GM23338 (cell line): ENCODE results near the gene MPIG6B. TPM values are rescaled to one million over a fixed set of nuclear protein-coding genes. Genes with fewer than 3 reads are reported as not detected.

Source experiments
- ATAC-seq: fragments of 200-7000 bp; cut with Tn5 transposase; 3 replicates; pipeline ENCODE4 v1.9.1; 2020
- DNase-seq: peaks from one replicate; pipeline ENCODE4 v3.0.0-alpha.2; 2015; ENCODE audit warnings: low spot score
- H2AFZ ChIP-seq: fragments of 200-600 bp; sonication (generic); 2 replicates; pipeline ENCODE4 v1.8.0; 2016; ENCODE audit warnings: antibody characterized with exemption, mild to moderate bottlenecking, moderate library complexity
- H3F3A ChIP-seq: fragments of 200-600 bp; sonication (generic); replicated peaks from 2 replicates; pipeline ENCODE4 v1.8.0; 2017; ENCODE audit warnings: antibody characterized with exemption, mixed run types, low read depth
- H3K27ac ChIP-seq: fragments of 200-600 bp; sonication (generic); 2 replicates; pipeline ENCODE4 v1.6.1; 2016; ENCODE audit warnings: low read depth
- H3K27me3 ChIP-seq: fragments of 200-600 bp; sonication (generic); 2 replicates; pipeline ENCODE4 v1.8.0; 2016; ENCODE audit warnings: mild to moderate bottlenecking, mixed run types, moderate library complexity; ENCODE audit not compliant: insufficient read depth
- H3K36me3 ChIP-seq: fragments of 200-600 bp; sonication (generic); 2 replicates; pipeline ENCODE4 v1.8.0; 2016; ENCODE audit warnings: mild to moderate bottlenecking; ENCODE audit not compliant: insufficient read depth
- H3K4me1 ChIP-seq: fragments of 200-600 bp; sonication (generic); 2 replicates; pipeline ENCODE4 v1.8.0; 2016; ENCODE audit warnings: mild to moderate bottlenecking, moderate library complexity; ENCODE audit not compliant: insufficient read depth
- H3K4me2 ChIP-seq: fragments of 200-600 bp; sonication (generic); 2 replicates; pipeline ENCODE4 v1.7.1; 2017; ENCODE audit warnings: mixed run types
- H3K4me3 ChIP-seq: fragments of 200-600 bp; sonication (generic); 2 replicates; pipeline ENCODE4 v1.6.1; 2016; ENCODE audit warnings: mixed run types
- H3K79me2 ChIP-seq: fragments of 200-600 bp; sonication (generic); replicated peaks from 2 replicates; pipeline ENCODE4 v1.8.0; 2017; ENCODE audit warnings: mild to moderate bottlenecking; ENCODE audit not compliant: insufficient read depth
- H3K9me2 ChIP-seq: fragments of 200-600 bp; sonication (generic); 2 replicates; pipeline ENCODE4 v1.8.0; 2017; ENCODE audit not compliant: insufficient read depth
- H4K20me1 ChIP-seq: fragments of 200-600 bp; sonication (generic); replicated peaks from 2 replicates; pipeline ENCODE4 v1.8.0; 2017; ENCODE audit warnings: mild to moderate bottlenecking; ENCODE audit not compliant: insufficient read depth
- H3K27ac Mint-ChIP-seq: 2 replicates; pipeline ENCODE4 v1.8.0; 2020; ENCODE audit warnings: inconsistent platforms, mild to moderate bottlenecking, moderate library complexity, mixed read lengths
- H3K27me3 Mint-ChIP-seq: 3 replicates; pipeline ENCODE4 v1.8.0; 2022; ENCODE audit warnings: low read depth, mild to moderate bottlenecking, moderate library complexity, mixed read lengths, inconsistent platforms; ENCODE audit not compliant: insufficient read depth, poor library complexity
- H3K36me3 Mint-ChIP-seq: 3 replicates; pipeline ENCODE4 v1.8.0; 2021; ENCODE audit warnings: low read depth, mild to moderate bottlenecking, inconsistent platforms, moderate library complexity, mixed read lengths
- H3K4me1 Mint-ChIP-seq: 3 replicates; pipeline ENCODE4 v1.8.0; 2020; ENCODE audit warnings: mild to moderate bottlenecking, inconsistent platforms, mixed read lengths
- H3K4me3 Mint-ChIP-seq: 3 replicates; pipeline ENCODE4 v1.8.0; 2021; ENCODE audit warnings: moderate library complexity, mild to moderate bottlenecking, inconsistent platforms, mixed read lengths
- H3K9me3 Mint-ChIP-seq: 3 replicates; pipeline ENCODE4 v1.8.0; 2020; ENCODE audit warnings: moderate library complexity, mild to moderate bottlenecking, inconsistent platforms, mixed read lengths
- CREB1 ChIP-seq: fragments of 250-450 bp; sonication (Bioruptor Pico); IDR thresholded peaks from 2 replicates; pipeline ENCODE4 v1.5.0; 2020; ENCODE audit warnings: low read depth, mild to moderate bottlenecking, moderate library complexity
- EZH2phosphoT487 ChIP-seq: fragments of 200-600 bp; sonication (generic); IDR thresholded peaks from one replicate; pipeline ENCODE4 v1.8.1; 2018; ENCODE audit warnings: antibody characterized with exemption; ENCODE audit not compliant: unreplicated experiment
- POLR2AphosphoS5 ChIP-seq: IDR thresholded peaks from 2 replicates; pipeline ENCODE4 v1.6.1; 2016; ENCODE audit warnings: antibody characterized with exemption, low read depth
- STAT1 ChIP-seq: IDR thresholded peaks from one replicate; pipeline ENCODE4 v1.6.1; 2016; ENCODE audit warnings: antibody characterized with exemption; ENCODE audit not compliant: unreplicated experiment
- ZNF114 ChIP-seq: fragments of 250-450 bp; sonication (Bioruptor Pico); IDR thresholded peaks from 2 replicates; pipeline ENCODE4 v1.5.0; 2020; ENCODE audit warnings: mild to moderate bottlenecking, moderate library complexity
- polyA plus RNA-seq: library from polyadenylated mRNA; unstranded; fragments of >200 nt; fragmentation: Nextera tagmentation; extraction: Ambion mirVana; gene quantifications from 2 replicates; pipeline ENCODE4 v1.2.1, GENCODE V29; 2016
- total RNA-seq: library from RNA; depleted of rRNA; stranded (reverse); fragments of >200 nt; shearing (Covaris generic); gene quantifications from 2 replicates; pipeline ENCODE4 v1.2.3, GENCODE V29; 2014
- TF ChIP-seq, protein P1 (sequence below): fragments of 250-450 bp; sonication (Bioruptor Pico); IDR thresholded peaks from 2 replicates; pipeline ENCODE4 v1.5.0; 2020; ENCODE audit warnings: mild to moderate bottlenecking, moderate library complexity
- TF ChIP-seq, protein P2 (sequence below), 2 experiments: fragments of 200-600 bp in 1 of 2; sonication (generic) in 1 of 2; conservative IDR thresholded peaks; 2 replicates each; pipeline versions ENCODE4 v1.5.1 to v1.6.1; 2016 to 2017; ENCODE audit warnings: antibody characterized with exemption in 2 of 2, low read depth in 2 of 2, mild to moderate bottlenecking in 2 of 2, moderate library complexity in 1 of 2

MPIG6B gene
- total and polyA plus RNA-seq, 2 experiments from 2014 or later: 0.13 TPM; not detected in 1

DNA sequence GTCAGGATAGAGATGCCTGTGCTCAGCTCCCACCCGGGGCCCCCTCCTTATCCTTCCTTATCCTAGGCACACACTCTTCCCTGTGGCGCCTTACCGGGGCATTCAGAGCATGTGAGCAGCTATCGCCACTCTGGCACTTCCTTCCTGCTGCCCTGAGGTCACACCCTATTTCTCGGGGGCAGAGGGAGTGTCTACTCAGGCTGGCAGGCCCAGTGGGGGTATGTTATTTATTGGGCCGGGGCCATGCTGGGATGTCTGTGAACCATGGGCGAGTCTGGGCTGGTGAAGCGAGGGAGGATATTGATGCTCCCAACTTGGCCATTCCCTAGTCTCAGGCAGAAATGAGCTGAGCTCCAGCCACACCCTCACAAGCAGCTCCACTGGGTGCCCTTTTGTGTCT, 11.9 kb upstream of the MPIG6B start (continued):
- TF ChIP-seq, protein P1, sequence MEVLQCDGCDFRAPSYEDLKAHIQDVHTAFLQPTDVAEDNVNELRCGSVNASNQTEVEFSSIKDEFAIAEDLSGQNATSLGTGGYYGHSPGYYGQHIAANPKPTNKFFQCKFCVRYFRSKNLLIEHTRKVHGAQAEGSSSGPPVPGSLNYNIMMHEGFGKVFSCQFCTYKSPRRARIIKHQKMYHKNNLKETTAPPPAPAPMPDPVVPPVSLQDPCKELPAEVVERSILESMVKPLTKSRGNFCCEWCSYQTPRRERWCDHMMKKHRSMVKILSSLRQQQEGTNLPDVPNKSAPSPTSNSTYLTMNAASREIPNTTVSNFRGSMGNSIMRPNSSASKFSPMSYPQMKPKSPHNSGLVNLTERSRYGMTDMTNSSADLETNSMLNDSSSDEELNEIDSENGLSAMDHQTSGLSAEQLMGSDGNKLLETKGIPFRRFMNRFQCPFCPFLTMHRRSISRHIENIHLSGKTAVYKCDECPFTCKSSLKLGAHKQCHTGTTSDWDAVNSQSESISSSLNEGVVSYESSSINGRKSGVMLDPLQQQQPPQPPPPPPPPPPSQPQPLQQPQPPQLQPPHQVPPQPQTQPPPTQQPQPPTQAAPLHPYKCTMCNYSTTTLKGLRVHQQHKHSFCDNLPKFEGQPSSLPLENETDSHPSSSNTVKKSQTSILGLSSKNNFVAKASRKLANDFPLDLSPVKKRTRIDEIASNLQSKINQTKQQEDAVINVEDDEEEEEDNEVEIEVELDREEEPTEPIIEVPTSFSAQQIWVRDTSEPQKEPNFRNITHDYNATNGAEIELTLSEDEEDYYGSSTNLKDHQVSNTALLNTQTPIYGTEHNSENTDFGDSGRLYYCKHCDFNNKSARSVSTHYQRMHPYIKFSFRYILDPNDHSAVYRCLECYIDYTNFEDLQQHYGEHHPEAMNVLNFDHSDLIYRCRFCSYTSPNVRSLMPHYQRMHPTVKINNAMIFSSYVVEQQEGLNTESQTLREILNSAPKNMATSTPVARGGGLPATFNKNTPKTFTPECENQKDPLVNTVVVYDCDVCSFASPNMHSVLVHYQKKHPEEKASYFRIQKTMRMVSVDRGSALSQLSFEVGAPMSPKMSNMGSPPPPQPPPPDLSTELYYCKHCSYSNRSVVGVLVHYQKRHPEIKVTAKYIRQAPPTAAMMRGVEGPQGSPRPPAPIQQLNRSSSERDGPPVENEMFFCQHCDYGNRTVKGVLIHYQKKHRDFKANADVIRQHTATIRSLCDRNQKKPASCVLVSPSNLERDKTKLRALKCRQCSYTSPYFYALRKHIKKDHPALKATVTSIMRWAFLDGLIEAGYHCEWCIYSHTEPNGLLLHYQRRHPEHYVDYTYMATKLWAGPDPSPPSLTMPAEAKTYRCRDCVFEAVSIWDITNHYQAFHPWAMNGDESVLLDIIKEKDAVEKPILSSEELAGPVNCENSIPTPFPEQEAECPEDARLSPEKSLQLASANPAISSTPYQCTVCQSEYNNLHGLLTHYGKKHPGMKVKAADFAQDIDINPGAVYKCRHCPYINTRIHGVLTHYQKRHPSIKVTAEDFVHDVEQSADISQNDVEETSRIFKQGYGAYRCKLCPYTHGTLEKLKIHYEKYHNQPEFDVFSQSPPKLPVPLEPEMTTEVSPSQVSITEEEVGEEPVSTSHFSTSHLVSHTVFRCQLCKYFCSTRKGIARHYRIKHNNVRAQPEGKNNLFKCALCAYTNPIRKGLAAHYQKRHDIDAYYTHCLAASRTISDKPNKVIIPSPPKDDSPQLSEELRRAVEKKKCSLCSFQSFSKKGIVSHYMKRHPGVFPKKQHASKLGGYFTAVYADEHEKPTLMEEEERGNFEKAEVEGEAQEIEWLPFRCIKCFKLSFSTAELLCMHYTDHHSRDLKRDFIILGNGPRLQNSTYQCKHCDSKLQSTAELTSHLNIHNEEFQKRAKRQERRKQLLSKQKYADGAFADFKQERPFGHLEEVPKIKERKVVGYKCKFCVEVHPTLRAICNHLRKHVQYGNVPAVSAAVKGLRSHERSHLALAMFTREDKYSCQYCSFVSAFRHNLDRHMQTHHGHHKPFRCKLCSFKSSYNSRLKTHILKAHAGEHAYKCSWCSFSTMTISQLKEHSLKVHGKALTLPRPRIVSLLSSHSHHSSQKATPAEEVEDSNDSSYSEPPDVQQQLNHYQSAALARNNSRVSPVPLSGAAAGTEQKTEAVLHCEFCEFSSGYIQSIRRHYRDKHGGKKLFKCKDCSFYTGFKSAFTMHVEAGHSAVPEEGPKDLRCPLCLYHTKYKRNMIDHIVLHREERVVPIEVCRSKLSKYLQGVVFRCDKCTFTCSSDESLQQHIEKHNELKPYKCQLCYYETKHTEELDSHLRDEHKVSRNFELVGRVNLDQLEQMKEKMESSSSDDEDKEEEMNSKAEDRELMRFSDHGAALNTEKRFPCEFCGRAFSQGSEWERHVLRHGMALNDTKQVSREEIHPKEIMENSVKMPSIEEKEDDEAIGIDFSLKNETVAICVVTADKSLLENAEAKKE: no peak
- no peak for TF ChIP-seq CREB1 (CRISPR knock-in tag)
- no peak for TF ChIP-seq STAT1
- no peak for TF ChIP-seq POLR2AphosphoS5
- TF ChIP-seq, protein P2, sequence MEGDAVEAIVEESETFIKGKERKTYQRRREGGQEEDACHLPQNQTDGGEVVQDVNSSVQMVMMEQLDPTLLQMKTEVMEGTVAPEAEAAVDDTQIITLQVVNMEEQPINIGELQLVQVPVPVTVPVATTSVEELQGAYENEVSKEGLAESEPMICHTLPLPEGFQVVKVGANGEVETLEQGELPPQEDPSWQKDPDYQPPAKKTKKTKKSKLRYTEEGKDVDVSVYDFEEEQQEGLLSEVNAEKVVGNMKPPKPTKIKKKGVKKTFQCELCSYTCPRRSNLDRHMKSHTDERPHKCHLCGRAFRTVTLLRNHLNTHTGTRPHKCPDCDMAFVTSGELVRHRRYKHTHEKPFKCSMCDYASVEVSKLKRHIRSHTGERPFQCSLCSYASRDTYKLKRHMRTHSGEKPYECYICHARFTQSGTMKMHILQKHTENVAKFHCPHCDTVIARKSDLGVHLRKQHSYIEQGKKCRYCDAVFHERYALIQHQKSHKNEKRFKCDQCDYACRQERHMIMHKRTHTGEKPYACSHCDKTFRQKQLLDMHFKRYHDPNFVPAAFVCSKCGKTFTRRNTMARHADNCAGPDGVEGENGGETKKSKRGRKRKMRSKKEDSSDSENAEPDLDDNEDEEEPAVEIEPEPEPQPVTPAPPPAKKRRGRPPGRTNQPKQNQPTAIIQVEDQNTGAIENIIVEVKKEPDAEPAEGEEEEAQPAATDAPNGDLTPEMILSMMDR (conservative IDR thresholded peaks at IDR 0.05; ENCODE audit: low read depth in 2 of 2): no peak
- TF ChIP-seq EZH2phosphoT487: no peak

DNA sequence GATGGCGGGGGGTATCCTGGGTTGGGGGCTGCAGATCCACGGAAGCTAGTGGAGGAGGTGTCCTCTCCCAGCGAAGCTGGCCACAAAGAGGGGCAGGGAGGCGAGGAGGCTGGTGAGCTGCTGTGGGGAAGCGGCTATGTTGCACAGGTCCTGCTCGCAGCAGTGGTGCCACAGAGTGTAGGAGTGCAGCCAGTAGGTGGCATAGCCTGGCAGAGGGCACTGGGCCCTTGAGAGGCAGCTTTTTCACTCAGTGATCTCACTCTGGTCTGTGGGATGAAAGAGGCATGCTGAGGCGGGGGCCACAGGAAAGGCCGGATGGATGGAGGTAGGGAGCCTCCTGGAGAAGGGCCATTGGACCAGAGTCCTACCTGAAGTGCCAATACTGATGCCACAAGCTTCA, 10.9 kb upstream of the MPIG6B start:
- no peak for ATAC-seq
- H3K4me1 Mint-ChIP-seq: peaks cover 26% of the 10 kb centered on the region
- no peak overlapping the region for H3K27ac ChIP-seq
- no peaks in the 10 kb centered on the region for H3K36me3 Mint-ChIP-seq
- H4K20me1 ChIP-seq: no peaks in the 10 kb centered on the region
- no peaks in the 10 kb centered on the region for H3K9me2 ChIP-seq
- DNase-seq: no peak
- peaks cover 20% of the 10 kb centered on the region for H3K4me1 ChIP-seq
- no peaks in the 10 kb centered on the region for H3K9me3 Mint-ChIP-seq
- no peaks in the 10 kb centered on the region for H3K36me3 ChIP-seq
- H3K4me3 ChIP-seq: no peak overlapping the region
- H3K4me2 ChIP-seq: no peak overlapping the region
- no peak overlapping the region for H3K27ac Mint-ChIP-seq
- H3K79me2 ChIP-seq: no peaks in the 10 kb centered on the region
- no peaks in the 10 kb centered on the region for H3F3A ChIP-seq
- H3K4me3 Mint-ChIP-seq: no peak overlapping the region
- no peak overlapping the region for H2AFZ ChIP-seq
- H3K27me3 ChIP-seq: no peaks in the 10 kb centered on the region
- TF ChIP-seq, protein P2 (conservative IDR thresholded peaks at IDR 0.05; ENCODE audit: low read depth in 2 of 2): 0 out of 4 replicates have a peak, but pooled peaks of 1 of the 2 experiments have one; percentile 18
- no peak for TF ChIP-seq ZNF114 (CRISPR knock-in tag)
- peaks cover 18% of the 10 kb centered on the region for H3K27me3 Mint-ChIP-seq
